H1 (cell line): ENCODE measurements around the gene ID1. TPM values are rescaled to one million over a fixed set of nuclear protein-coding genes. Genes with fewer than 3 reads are reported as not detected.
"Not testable (repeated sequence)": the region's sequence is repeated elsewhere in the genome, so short reads cannot be mapped to it uniquely, and the experiment has no call there.

Source experiments
- CTCF ChIA-PET: fragments of 300-600 bp; sonication (Branson Sonifier 250); formaldehyde crosslinking; loops from one replicate; lab custom pipeline; 2021; ENCODE audit not compliant: partially characterized antibody; lab: Charles Lee
- POLR2A ChIA-PET: fragments of 300-600 bp; sonication (Branson Sonifier 250); formaldehyde crosslinking; loops from one replicate; lab custom pipeline; 2021; ENCODE audit warnings: inconsistent platforms; ENCODE audit not compliant: partially characterized antibody; lab: Charles Lee
- DNase-seq, 2 experiments: peaks; one replicate each; pipeline versions ENCODE4 v3.0.0 to v3.0.0-alpha.2; 2010 to 2022; ENCODE audit warnings: low spot score in 2 of 2, low read depth in 1 of 2, mixed read lengths in 1 of 2
- FAIRE-seq: peaks from 2 replicates; lab custom pipeline; 2011; peaks lifted over from hg19 to GRCh38; lab: Jason Lieb, UNC
- H2AFZ ChIP-seq: 2 replicates; pipeline ENCODE4 v1.8.1; 2012; ENCODE audit warnings: low read length, inconsistent platforms
- H2AK5ac ChIP-seq: 2 replicates; pipeline ENCODE4 v1.6.1; 2013; ENCODE audit warnings: low read depth, low read length
- H2BK120ac ChIP-seq: replicated peaks from 2 replicates; pipeline ENCODE3; 2013; ENCODE audit warnings: low read depth, low read length, inconsistent platforms
- H2BK12ac ChIP-seq: 2 replicates; pipeline ENCODE4 v1.6.1; 2013; ENCODE audit warnings: low read depth, low read length
- H2BK15ac ChIP-seq: 2 replicates; pipeline ENCODE4 v1.6.1; 2013; ENCODE audit warnings: low read length
- H2BK20ac ChIP-seq: 2 replicates; pipeline ENCODE4 v1.6.1; 2013; ENCODE audit warnings: low read length
- H2BK5ac ChIP-seq: 2 replicates; pipeline ENCODE4 v1.6.1; 2013; ENCODE audit warnings: low read depth, low read length
- H3K14ac ChIP-seq: 2 replicates; pipeline ENCODE4 v1.6.1; 2013; ENCODE audit warnings: inconsistent platforms; ENCODE audit not compliant: insufficient read length
- H3K18ac ChIP-seq: 2 replicates; pipeline ENCODE4 v1.6.1; 2013; ENCODE audit warnings: low read length; ENCODE audit errors: extremely low read depth
- H3K23ac ChIP-seq: 2 replicates; pipeline ENCODE4 v1.6.1; 2013; ENCODE audit warnings: inconsistent platforms; ENCODE audit not compliant: insufficient read length
- H3K23me2 ChIP-seq: 2 replicates; pipeline ENCODE4 v1.6.1; 2013; ENCODE audit warnings: low read depth, low read length
- H3K27ac ChIP-seq: 2 replicates; pipeline ENCODE4 v1.6.1; 2011; ENCODE audit warnings: low read depth, low read length, inconsistent platforms
- H3K27me3 ChIP-seq, 4 experiments: replicated peaks in 1 of 4; 1 replicate in 1 of 4; 2 replicates in 3 of 4; pipeline versions ENCODE4 v1.6.1 to v1.8.1; 2011 to 2013; ENCODE audit warnings: low read length in 3 of 4, mild to moderate bottlenecking in 3 of 4, inconsistent platforms in 2 of 4, mixed read lengths in 2 of 4, moderate library complexity in 1 of 4; ENCODE audit not compliant: control insufficient read depth in 3 of 4, insufficient read depth in 3 of 4; ENCODE audit errors: extremely low read depth in 1 of 4
- H3K36me3 ChIP-seq, 4 experiments: 2 replicates each; pipeline versions ENCODE4 v1.6.1 to v1.8.1; 2011 to 2013; ENCODE audit warnings: mild to moderate bottlenecking in 4 of 4, low read length in 3 of 4, moderate library complexity in 2 of 4, control low read depth in 1 of 4, inconsistent platforms in 1 of 4; ENCODE audit not compliant: insufficient read depth in 4 of 4, control insufficient read depth in 2 of 4
- H3K4ac ChIP-seq: replicated peaks from 2 replicates; pipeline ENCODE3; 2013; ENCODE audit warnings: low read length, low read depth, mixed read lengths, inconsistent platforms; ENCODE audit not compliant: insufficient read length
- H3K4me1 ChIP-seq, 4 experiments: replicated peaks in 1 of 4; 1 replicate in 1 of 4; 2 replicates in 3 of 4; pipeline versions ENCODE4 v1.6.1 to v1.8.1; 2011 to 2013; ENCODE audit warnings: low read length in 3 of 4, inconsistent platforms in 2 of 4, mixed read lengths in 1 of 4; ENCODE audit not compliant: insufficient read depth in 4 of 4, control insufficient read depth in 3 of 4
- H3K4me2 ChIP-seq, 2 experiments: 2 replicates each; pipeline versions ENCODE4 v1.6.1 to v1.8.1; 2011 to 2013; ENCODE audit warnings: low read depth in 2 of 2, low read length in 2 of 2, control low read depth in 1 of 2, inconsistent platforms in 1 of 2, mild to moderate bottlenecking in 1 of 2; ENCODE audit not compliant: insufficient read depth in 1 of 2
- H3K4me3 ChIP-seq, 4 experiments: fragments of 200-600, 300-600 bp in 1 of 4; sonication (generic), shearing (Covaris generic), sonication (Bioruptor Twin) in 1 of 4; 2 replicates each; pipeline versions ENCODE4 v1.5.1 to v1.8.1; 2011 to 2016; ENCODE audit warnings: low read length in 4 of 4, low read depth in 3 of 4, control low read depth in 2 of 4, inconsistent platforms in 2 of 4, mild to moderate bottlenecking in 2 of 4, mixed read lengths in 1 of 4, moderate library complexity in 1 of 4; ENCODE audit not compliant: insufficient read depth in 2 of 4; ENCODE audit errors: extremely low read depth in 1 of 4
- H3K56ac ChIP-seq: replicated peaks from 2 replicates; pipeline ENCODE3; 2013; ENCODE audit warnings: low read depth, mild to moderate bottlenecking, mixed read lengths, low read length, inconsistent platforms; ENCODE audit not compliant: insufficient read length
- H3K79me1 ChIP-seq: 2 replicates; pipeline ENCODE4 v1.6.1; 2013; ENCODE audit warnings: low read depth, low read length, control low read depth
- H3K79me2 ChIP-seq, 2 experiments: 2 replicates each; pipeline versions ENCODE4 v1.6.1 to v1.8.1; 2012 to 2013; ENCODE audit warnings: low read length in 2 of 2, mild to moderate bottlenecking in 2 of 2, inconsistent platforms in 1 of 2; ENCODE audit not compliant: insufficient read depth in 2 of 2, control insufficient read depth in 1 of 2
- H3K9ac ChIP-seq, 4 experiments: replicated peaks in 1 of 4; 1 replicate in 1 of 4; 2 replicates in 3 of 4; pipeline versions ENCODE4 v1.6.1 to v1.8.1; 2011 to 2013; ENCODE audit warnings: low read depth in 3 of 4, low read length in 3 of 4, control low read depth in 2 of 4, mild to moderate bottlenecking in 2 of 4, moderate library complexity in 2 of 4, inconsistent platforms in 1 of 4; ENCODE audit errors: extremely low read depth in 1 of 4
- H3K9me3 ChIP-seq, 2 experiments: 2 replicates each; pipeline versions ENCODE4 v1.6.1 to v1.8.1; 2012 to 2013; ENCODE audit warnings: mild to moderate bottlenecking in 2 of 2, moderate library complexity in 2 of 2, control low read depth in 1 of 2, inconsistent platforms in 1 of 2, low read depth in 1 of 2, low read length in 1 of 2, mixed read lengths in 1 of 2; ENCODE audit not compliant: insufficient read depth in 2 of 2
- H4K20me1 ChIP-seq, 2 experiments: replicated peaks in 1 of 2; 2 replicates each; pipeline versions ENCODE3 to v1.8.1; 2011 to 2013; ENCODE audit warnings: inconsistent platforms in 2 of 2, low read length in 2 of 2, mild to moderate bottlenecking in 1 of 2; ENCODE audit not compliant: insufficient read depth in 2 of 2, control insufficient read depth in 1 of 2
- H4K5ac ChIP-seq: 2 replicates; pipeline ENCODE4 v1.6.1; 2013; ENCODE audit warnings: low read length, low read depth, mixed read lengths, inconsistent platforms; ENCODE audit not compliant: insufficient read length
- H4K8ac ChIP-seq: 2 replicates; pipeline ENCODE4 v1.8.0; 2013; ENCODE audit warnings: mild to moderate bottlenecking, moderate library complexity, low read length, inconsistent platforms; ENCODE audit not compliant: insufficient read depth; ENCODE audit errors: extremely low read depth
- H4K91ac ChIP-seq: replicated peaks from 2 replicates; pipeline ENCODE3; 2013; ENCODE audit warnings: low read length, mixed read lengths, inconsistent platforms; ENCODE audit not compliant: insufficient read length
- WGBS, 2 experiments: shearing (Covaris generic) in 1 of 2; methylation state at CpG; one replicate each; pipeline versions ENCODE4 v1.1.6 to v1.1.7; 2013 to 2015; ENCODE audit warnings: low lambda C conversion rate in 2 of 2, mixed read lengths in 2 of 2, inconsistent platforms in 1 of 2, low coverage in 1 of 2, missing lambda C conversion rate in 1 of 2; ENCODE audit not compliant: insufficient replicate concordance in 2 of 2, insufficient coverage in 1 of 2, insufficient read length in 1 of 2; ENCODE audit errors: extremely low coverage in 1 of 2, missing lambda C conversion rate in 1 of 2; 5-methylcytosine and 5-hydroxymethylcytosine counted together
- polyA plus RNA-seq, 7 experiments: library from polyadenylated mRNA; depleted of rRNA in 3 of 7; stranded (reverse) in 5 of 7; unstranded in 2 of 7; fragments of >200 nt in 5 of 7; fragments of 200-250 nt in 2 of 7; gene quantifications; 1 replicate in 5 of 7; 2 replicates in 1 of 7; 4 replicates in 1 of 7; pipeline versions ENCODE4 v1.2.1 to v1.2.3, GENCODE V29; 2011 to 2013; ENCODE audit warnings: missing spikeins in 2 of 7, mixed read lengths in 2 of 7
- total RNA-seq: library from RNA; stranded (reverse); fragmentation: NEBNext Ultra II Directional; extraction: Animal tissue kit (Norgen Biotek cat#: 25700); gene quantifications from 2 replicates; pipeline ENCODE4 v1.2.1, GENCODE V29; 2021

Gene ID1
- total and polyA plus RNA-seq, 2 of the 8 experiments (the other 6 are each of a cell fraction or from before 2014, with no cell fraction given): 120 to 357 TPM

- POLR2A ChIA-PET: interaction anchor here (1.1 to 24.3 kb wide), 4 partner anchors 8 to 32 kb away, joined by 3 to 1033 read pairs (median 50); partner anchors contain the start of gene ID1
- not testable (repeated sequence) for H4K8ac ChIP-seq
These were observed 30.1 kb upstream of the ID1 start for GRCh38 chr20:31574986-31575385.

More at GRCh38 chr20:31574986-31575385, 30.1 kb upstream of the ID1 start:
- H3K36me3 ChIP-seq, H2AK5ac ChIP-seq, H3K23me2 ChIP-seq, H3K27me3 ChIP-seq, H3K56ac ChIP-seq, H2BK12ac ChIP-seq, H3K9ac ChIP-seq, H4K91ac ChIP-seq, H3K23ac ChIP-seq, H3K79me2 ChIP-seq, H3K4me2 ChIP-seq, H3K27ac ChIP-seq, H2BK5ac ChIP-seq, H3K9me3 ChIP-seq, DNase-seq, H2BK15ac ChIP-seq, FAIRE-seq, H4K20me1 ChIP-seq, H3K14ac ChIP-seq, H2AFZ ChIP-seq, H3K79me1 ChIP-seq, H3K4ac ChIP-seq, H3K18ac ChIP-seq, H3K4me3 ChIP-seq, H2BK120ac ChIP-seq, H4K5ac ChIP-seq: not testable (repeated sequence)
- peaks cover 7 to 25% (median 21%) of the 10 kb centered on the region in 4 experiments for H3K4me1 ChIP-seq
- peak overlapping the region; percentile 72; the same call in 1 of the 2 replicates for H2BK20ac ChIP-seq
- CTCF ChIA-PET: interaction anchor here (1.2 to 30.5 kb wide), 7 partner anchors 8 to 36 kb away, joined by 3 to 1559 read pairs (median 13); partner anchors contain the start of gene ID1
- WGBS, 2 experiments: 95% methylated on average over 9 of the region's 10 CpGs; no CpG with 5 or more reads in 1 of the 2 experiments
